HEK293T (cell line): ENCODE measurements around the gene PLCB1.

Source experiments
- CTCF ChIA-PET: fragments of 350-600 bp; formaldehyde crosslinking; extraction: SDS; loops from one replicate; lab custom pipeline; 2021; ENCODE audit warnings: antibody characterized with exemption, inconsistent platforms; lab: Yijun Ruan, JAX
- POLR2A ChIA-PET: fragments of 350-600 bp; formaldehyde crosslinking; extraction: SDS; loops from one replicate; lab custom pipeline; 2020; ENCODE audit warnings: antibody characterized with exemption, inconsistent platforms; lab: Yijun Ruan, JAX
- DNase-seq: peaks from one replicate; pipeline ENCODE4 v3.0.0; 2012; ENCODE audit warnings: mixed read lengths; ENCODE audit errors: extremely low spot score
- ARNT ChIP-seq: fragments of 450-650 bp; IDR thresholded peaks from 2 replicates; pipeline ENCODE4 v1.6.1; 2017; ENCODE audit warnings: mild to moderate bottlenecking
- BHLHE40 ChIP-seq: fragments of 450-650 bp; IDR thresholded peaks from 2 replicates; pipeline ENCODE4 v1.6.1; 2016; ENCODE audit warnings: mild to moderate bottlenecking, moderate library complexity, borderline replicate concordance
- CTBP1 ChIP-seq: fragments of 450-650 bp; IDR thresholded peaks from 2 replicates; pipeline ENCODE4 v1.6.1; 2016; ENCODE audit warnings: borderline replicate concordance
- ELF4 ChIP-seq: fragments of 450-650 bp; IDR thresholded peaks from 2 replicates; pipeline ENCODE4 v1.6.1; 2017; ENCODE audit warnings: antibody characterized with exemption
- FOXA1 ChIP-seq: fragments of 450-650 bp; IDR thresholded peaks from 2 replicates; pipeline ENCODE4 v1.6.1; 2016; ENCODE audit warnings: mild to moderate bottlenecking
- FOXK2 ChIP-seq: fragments of 450-650 bp; IDR thresholded peaks from 2 replicates; pipeline ENCODE4 v1.6.1; 2016; ENCODE audit warnings: mild to moderate bottlenecking
- FOXM1 ChIP-seq: fragments of 450-650 bp; IDR thresholded peaks from 2 replicates; pipeline ENCODE4 v1.6.1; 2017; ENCODE audit warnings: mild to moderate bottlenecking, borderline replicate concordance
- HDGF ChIP-seq: fragments of 450-650 bp; IDR thresholded peaks from 2 replicates; pipeline ENCODE4 v1.6.1; 2017; ENCODE audit warnings: antibody characterized with exemption, borderline replicate concordance
- L3MBTL2 ChIP-seq: fragments of 450-650 bp; conservative IDR thresholded peaks from 2 replicates; pipeline ENCODE4 v1.6.1; 2016; ENCODE audit warnings: mild to moderate bottlenecking
- LEF1 ChIP-seq: fragments of 450-650 bp; IDR thresholded peaks from 2 replicates; pipeline ENCODE4 v1.6.1; 2017; ENCODE audit warnings: mild to moderate bottlenecking, borderline replicate concordance
- NFRKB ChIP-seq: fragments of 450-650 bp; IDR thresholded peaks from 2 replicates; pipeline ENCODE4 v1.6.1; 2016; ENCODE audit warnings: mild to moderate bottlenecking, moderate library complexity
- SP1 ChIP-seq: fragments of 450-650 bp; IDR thresholded peaks from 2 replicates; pipeline ENCODE4 v1.6.1; 2017
- SUZ12 ChIP-seq: fragments of 450-650 bp; IDR thresholded peaks from 2 replicates; pipeline ENCODE4 v1.6.1; 2016; ENCODE audit warnings: mild to moderate bottlenecking
- TARDBP ChIP-seq: fragments of 450-650 bp; IDR thresholded peaks from 2 replicates; pipeline ENCODE4 v1.6.1; 2016
- ZNF384 ChIP-seq: fragments of 450-650 bp; IDR thresholded peaks from 2 replicates; pipeline ENCODE4 v1.6.1; 2016
- TF ChIP-seq, protein P1 (sequence below): fragments of 450-650 bp; IDR thresholded peaks from 2 replicates; pipeline ENCODE4 v1.6.1; 2016

The PLCB1 gene

DNA sequence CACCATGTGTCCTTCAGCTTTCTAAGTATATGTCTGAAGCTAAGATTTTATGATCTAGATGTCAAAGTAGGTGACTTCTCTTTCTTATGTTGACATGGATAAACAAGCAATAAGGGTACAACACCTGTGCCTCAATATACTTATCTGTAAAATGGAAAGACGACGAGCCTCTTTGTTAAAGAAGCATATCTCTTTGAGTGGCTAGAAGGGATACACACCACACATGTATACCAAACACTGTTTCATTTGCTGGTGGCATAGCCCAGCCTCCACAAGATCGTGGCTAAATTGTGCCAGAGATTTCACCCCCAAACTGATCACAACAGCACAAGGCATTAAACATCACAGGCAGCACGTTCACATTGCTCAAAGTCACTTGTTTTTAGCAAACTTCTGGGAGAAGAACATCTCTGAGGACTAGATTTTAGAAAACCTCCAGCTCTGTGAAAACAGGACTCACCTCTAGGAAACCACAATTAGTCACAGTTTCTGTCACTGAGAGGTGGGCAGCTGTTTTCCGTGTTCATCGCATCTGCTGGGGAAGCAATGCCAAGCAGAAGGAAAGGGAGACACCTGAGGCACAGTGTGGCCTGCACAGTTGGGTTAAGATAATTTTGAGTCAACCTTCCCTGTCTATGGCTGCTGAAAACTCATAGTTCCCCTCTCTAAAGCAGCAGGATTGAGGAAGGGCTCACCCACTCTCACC lies 673.8 kb downstream of the PLCB1 start:
- ChIA-PET POLR2A (no interaction called here), CTCF (interaction anchor here (0.5 kb wide), 1 partner anchor 278 kb away, joined by 11 read pairs; no protein-coding TSS in a partner anchor)
- no peak for DNase-seq
- TF ChIP-seq ZNF384 (no peak), BHLHE40 (no peak), CTBP1 (no peak), TARDBP (no peak), LEF1 (no peak), SP1 (no peak), SUZ12 (no peak), ELF4 (no peak), HDGF (no peak), L3MBTL2 (no peak), FOXM1 (no peak), FOXK2 (no peak)

DNA sequence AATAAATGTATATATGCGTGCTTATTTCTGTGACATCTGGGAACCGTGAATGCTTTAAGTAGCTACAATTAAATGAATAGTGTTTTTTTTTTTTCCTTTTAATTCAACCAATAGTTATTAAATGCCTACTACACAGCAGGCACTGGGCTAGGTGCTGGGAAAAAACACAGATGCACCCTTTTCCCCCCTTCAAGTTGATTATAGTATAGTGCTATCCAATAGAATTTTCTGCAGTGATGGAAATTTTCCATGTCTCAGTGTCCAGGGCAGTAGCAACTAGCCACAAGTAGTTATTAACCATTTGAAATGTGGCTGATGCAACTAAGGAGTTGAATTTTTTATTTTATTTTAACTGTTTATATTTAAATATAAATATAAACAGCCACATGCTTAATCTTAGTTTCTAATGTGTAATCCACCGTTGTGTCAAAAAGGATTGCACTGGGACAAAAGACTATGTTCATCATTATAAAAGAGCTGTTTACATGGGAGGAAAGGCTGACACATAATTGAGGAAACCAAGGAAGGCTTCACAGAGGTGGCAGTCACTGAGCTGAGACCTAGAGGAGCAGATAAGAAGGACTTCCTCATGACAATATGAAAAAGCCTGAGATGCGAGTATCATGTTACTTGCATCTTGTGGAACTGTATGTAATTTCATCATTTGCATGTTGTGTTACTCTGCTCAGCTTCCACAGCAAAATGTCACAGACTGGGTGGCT lies 675.6 kb downstream of the PLCB1 start:
- ChIA-PET CTCF (no interaction called here), POLR2A (no interaction called here)
- TF ChIP-seq, protein P1, sequence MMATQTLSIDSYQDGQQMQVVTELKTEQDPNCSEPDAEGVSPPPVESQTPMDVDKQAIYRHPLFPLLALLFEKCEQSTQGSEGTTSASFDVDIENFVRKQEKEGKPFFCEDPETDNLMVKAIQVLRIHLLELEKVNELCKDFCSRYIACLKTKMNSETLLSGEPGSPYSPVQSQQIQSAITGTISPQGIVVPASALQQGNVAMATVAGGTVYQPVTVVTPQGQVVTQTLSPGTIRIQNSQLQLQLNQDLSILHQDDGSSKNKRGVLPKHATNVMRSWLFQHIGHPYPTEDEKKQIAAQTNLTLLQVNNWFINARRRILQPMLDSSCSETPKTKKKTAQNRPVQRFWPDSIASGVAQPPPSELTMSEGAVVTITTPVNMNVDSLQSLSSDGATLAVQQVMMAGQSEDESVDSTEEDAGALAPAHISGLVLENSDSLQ = no peak
- TF ChIP-seq CTBP1 = no peak
- DNase-seq = no peak

DNA sequence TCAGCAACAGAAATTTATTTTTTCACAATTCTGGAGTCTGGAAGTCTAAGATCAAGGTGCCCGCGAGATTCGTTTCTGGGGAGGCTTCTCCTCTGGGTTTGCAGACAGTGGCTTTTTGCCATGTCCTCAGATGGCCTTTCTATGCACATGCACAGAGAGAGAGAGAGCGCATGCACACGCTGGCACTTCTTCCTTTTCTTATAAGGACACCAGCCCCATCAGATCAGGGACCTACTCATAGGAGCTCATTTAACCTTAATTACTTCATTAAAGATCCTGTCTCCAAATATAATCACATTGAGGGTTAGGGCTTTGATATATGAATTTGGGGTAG lies 676.1 kb downstream of the PLCB1 start:
- ChIA-PET POLR2A (no interaction called here), CTCF (no interaction called here)
- TF ChIP-seq LEF1 = no peak
- TF ChIP-seq, protein P1 = no peak
- TF ChIP-seq FOXA1 = no peak
- no peak for TF ChIP-seq NFRKB
- no peak for TF ChIP-seq SUZ12
- TF ChIP-seq HDGF = no peak
- no peak for TF ChIP-seq CTBP1
- no peak for TF ChIP-seq TARDBP
- no peak for TF ChIP-seq ARNT
- no peak for TF ChIP-seq FOXM1
- TF ChIP-seq ZNF384 = no peak
- DNase-seq = no peak

DNA sequence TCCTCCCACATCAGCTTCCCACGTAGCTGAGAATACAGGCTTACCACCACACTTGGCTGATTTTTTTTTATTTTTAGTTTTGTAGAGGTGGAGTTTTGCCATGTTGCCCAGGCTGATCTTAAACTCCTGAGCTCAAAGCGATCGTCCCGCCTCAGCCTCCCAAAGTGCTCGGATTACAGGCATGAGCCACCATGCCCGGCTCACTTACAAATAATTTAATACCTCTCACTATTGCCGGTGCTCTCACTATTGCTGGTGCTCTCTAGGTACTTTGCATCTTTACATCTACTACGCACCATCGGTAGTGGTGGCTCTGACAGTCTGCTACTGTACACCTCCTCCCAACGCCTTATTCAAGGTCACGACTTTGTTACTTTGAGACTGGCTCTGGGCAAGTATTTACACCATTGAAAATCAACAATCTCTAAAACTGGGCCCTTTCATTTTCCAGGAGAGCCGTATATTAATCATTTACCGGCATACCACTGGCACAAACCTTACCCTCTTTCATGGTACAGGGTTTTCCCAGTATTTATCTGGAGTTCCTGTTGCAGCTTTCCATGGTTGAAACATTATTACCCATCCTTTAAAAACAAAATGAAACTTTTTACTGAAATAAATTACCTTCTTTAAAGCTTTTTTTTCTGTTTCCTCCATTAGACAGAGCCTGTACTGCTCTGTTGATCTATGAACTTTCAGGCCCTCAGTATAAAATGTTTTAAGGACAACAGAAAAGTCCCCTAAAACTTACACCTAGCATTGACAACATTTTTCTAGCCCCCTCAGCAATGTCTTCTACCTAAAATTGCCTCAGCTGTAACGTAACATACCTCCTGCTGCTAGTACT lies 677.3 kb downstream of the PLCB1 start:
- TF ChIP-seq HDGF = no peak
- TF ChIP-seq LEF1 = no peak
- no peak for TF ChIP-seq BHLHE40
- no peak for TF ChIP-seq ZNF384
- TF ChIP-seq SUZ12 = no peak
- TF ChIP-seq FOXA1 = no peak
- no peak for DNase-seq
- ChIA-PET CTCF (no interaction called here), POLR2A (no interaction called here)

DNA sequence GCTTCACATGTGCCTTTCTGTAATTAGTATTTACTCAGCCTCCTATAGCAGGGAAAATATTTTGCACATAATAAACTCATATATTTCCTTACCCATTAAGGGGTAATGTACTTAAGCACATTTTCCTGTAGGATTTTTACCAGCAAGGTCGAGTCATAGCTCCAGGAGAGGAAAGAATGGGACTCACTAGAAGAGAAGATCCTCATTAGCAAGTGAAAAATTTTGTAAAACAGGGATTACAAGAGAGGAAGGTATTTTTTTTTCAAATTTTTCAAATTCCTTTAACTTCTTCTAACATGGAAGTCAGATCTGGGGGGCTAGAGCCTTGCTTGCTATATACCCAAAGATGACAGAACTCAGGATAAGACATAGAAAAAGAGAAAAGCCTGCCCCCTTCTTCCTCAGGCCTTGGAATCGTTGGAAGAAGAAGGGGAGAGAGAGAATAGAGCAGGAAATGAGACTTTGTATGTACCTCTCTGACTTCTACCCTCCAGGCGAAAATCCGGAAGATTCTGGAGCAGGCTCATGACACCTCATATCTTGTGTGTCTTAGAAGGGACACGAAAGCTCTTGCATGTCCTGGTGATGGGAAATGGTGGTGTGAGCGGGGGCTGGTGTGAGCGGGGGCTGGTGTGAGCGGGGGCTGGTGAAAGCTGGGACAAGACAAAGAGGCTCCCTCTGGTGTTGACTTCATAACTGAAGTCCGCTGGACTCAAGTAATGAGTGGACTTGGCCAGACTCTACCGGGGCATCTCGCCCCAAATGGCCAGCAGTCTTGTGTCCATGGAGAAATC lies 679.9 kb downstream of the PLCB1 start:
- no peak for DNase-seq
- CTCF ChIA-PET = no interaction called here
- TF ChIP-seq SUZ12 (no peak), BHLHE40 (no peak), TARDBP (no peak)
- POLR2A ChIA-PET = no interaction called here

DNA sequence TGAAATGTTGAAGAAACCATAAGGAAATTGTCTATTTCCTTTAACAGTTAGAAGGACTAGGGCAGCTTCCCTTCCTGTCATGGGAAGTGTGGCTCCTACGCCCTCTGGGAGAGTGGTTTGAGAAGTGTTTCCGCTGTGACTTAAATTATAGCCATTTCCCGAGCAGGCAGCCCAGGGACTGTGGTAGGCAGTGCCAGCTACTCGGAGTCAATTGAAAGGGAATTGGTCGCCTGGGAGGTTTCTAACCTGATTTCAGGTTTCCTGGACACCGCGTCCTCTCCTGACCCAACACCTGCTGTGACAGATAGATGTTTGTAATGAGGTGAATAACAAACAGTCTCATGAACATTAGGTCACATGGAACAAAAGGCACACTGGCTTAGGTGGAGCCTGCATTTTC lies 680.8 kb downstream of the PLCB1 start:
- POLR2A ChIA-PET = no interaction called here
- DNase-seq = no peak
- TF ChIP-seq ELF4 (no peak), FOXM1 (no peak), HDGF (no peak), L3MBTL2 (no peak)
- TF ChIP-seq, protein P1 = no peak
- CTCF ChIA-PET = no interaction called here
